ENCODE measurements around the gene GGT6.

Gene GGT6

GRCh38 chr17:4594406-4594805, 34.0 kb upstream of the GGT6 start (continued):
- TF ChIP-seq, protein P1, sequence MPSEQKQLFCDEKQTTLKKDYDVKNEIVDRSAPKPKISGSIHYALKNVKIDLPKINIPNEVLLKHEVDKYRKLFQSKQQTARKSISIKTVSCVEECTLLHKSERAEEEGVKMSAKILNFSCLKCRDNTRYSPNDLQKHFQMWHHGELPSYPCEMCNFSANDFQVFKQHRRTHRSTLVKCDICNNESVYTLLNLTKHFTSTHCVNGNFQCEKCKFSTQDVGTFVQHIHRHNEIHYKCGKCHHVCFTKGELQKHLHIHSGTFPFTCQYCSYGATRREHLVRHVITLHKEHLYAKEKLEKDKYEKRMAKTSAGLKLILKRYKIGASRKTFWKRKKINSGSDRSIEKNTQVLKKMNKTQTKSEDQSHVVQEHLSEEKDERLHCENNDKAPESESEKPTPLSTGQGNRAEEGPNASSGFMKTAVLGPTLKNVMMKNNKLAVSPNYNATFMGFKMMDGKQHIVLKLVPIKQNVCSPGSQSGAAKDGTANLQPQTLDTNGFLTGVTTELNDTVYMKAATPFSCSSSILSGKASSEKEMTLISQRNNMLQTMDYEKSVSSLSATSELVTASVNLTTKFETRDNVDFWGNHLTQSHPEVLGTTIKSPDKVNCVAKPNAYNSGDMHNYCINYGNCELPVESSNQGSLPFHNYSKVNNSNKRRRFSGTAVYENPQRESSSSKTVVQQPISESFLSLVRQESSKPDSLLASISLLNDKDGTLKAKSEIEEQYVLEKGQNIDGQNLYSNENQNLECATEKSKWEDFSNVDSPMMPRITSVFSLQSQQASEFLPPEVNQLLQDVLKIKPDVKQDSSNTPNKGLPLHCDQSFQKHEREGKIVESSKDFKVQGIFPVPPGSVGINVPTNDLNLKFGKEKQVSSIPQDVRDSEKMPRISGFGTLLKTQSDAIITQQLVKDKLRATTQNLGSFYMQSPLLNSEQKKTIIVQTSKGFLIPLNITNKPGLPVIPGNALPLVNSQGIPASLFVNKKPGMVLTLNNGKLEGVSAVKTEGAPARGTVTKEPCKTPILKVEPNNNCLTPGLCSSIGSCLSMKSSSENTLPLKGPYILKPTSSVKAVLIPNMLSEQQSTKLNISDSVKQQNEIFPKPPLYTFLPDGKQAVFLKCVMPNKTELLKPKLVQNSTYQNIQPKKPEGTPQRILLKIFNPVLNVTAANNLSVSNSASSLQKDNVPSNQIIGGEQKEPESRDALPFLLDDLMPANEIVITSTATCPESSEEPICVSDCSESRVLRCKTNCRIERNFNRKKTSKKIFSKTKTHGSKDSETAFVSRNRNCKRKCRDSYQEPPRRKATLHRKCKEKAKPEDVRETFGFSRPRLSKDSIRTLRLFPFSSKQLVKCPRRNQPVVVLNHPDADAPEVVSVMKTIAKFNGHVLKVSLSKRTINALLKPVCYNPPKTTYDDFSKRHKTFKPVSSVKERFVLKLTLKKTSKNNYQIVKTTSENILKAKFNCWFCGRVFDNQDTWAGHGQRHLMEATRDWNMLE (tag by site-specific recombination; conservative IDR thresholded peaks at IDR 0.05; ENCODE audit: low read depth): no peak
- TF ChIP-seq, protein P2, sequence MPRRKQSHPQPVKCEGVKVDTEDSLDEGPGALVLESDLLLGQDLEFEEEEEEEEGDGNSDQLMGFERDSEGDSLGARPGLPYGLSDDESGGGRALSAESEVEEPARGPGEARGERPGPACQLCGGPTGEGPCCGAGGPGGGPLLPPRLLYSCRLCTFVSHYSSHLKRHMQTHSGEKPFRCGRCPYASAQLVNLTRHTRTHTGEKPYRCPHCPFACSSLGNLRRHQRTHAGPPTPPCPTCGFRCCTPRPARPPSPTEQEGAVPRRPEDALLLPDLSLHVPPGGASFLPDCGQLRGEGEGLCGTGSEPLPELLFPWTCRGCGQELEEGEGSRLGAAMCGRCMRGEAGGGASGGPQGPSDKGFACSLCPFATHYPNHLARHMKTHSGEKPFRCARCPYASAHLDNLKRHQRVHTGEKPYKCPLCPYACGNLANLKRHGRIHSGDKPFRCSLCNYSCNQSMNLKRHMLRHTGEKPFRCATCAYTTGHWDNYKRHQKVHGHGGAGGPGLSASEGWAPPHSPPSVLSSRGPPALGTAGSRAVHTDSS (tag by site-specific recombination; IDR thresholded peaks at IDR 0.05): no peak
- TF ChIP-seq ZFP69B (tag by site-specific recombination; IDR thresholded peaks at IDR 0.05): no peak

DNA sequence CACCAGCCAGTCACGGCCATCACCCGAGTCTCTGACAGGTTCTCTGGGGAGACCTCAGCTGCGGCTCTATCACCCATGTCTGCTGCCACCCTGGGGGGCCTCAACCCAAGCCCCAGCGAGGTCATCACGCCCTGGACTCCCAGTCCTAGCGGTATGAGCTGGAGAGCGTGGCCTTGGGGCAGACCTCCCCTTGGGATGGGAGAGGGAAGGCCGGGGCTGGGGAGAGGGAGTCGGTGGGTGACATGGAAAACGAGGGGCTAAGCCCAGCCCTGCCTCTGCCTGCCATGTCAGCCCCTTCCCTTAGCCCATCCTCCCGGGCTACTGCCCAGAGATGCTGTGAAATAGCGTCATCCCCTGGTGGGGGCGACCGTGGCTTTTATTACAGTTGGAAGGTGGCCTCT, 32.6 kb upstream of the GGT6 start:
- ChIA-PET POLR2A (no interaction called here), CTCF (interaction anchor here (7.8 kb wide), 1 partner anchor 26 kb away, joined by 58 read pairs; no protein-coding TSS in a partner anchor)
- H3K9me3 ChIP-seq (ENCODE audit: control insufficient read depth, insufficient read depth, low read depth, low read length): no peaks in the 10 kb centered on the region
- H3K36me3 ChIP-seq (ENCODE audit: control insufficient read depth in 2 of 2, insufficient read depth in 1 of 2, low read length in 2 of 2): no peaks in the 10 kb centered on the region
- no peak overlapping the region for H3K4me3 ChIP-seq (ENCODE audit: low read depth, low read length)
- TF ChIP-seq ZIC2 (tag by site-specific recombination; IDR thresholded peaks at IDR 0.05): peak; percentile 47
- no peak for TF ChIP-seq SALL2 (tag by site-specific recombination; IDR thresholded peaks at IDR 0.05; ENCODE audit: borderline replicate concordance)
- TF ChIP-seq, protein P3, sequence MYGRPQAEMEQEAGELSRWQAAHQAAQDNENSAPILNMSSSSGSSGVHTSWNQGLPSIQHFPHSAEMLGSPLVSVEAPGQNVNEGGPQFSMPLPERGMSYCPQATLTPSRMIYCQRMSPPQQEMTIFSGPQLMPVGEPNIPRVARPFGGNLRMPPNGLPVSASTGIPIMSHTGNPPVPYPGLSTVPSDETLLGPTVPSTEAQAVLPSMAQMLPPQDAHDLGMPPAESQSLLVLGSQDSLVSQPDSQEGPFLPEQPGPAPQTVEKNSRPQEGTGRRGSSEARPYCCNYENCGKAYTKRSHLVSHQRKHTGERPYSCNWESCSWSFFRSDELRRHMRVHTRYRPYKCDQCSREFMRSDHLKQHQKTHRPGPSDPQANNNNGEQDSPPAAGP (tag by site-specific recombination; IDR thresholded peaks at IDR 0.05): no peak
- TF ChIP-seq GLIS1 (tag by site-specific recombination; IDR thresholded peaks at IDR 0.05): peak; percentile 85
- no peak for TF ChIP-seq SP7 (tag by site-specific recombination; IDR thresholded peaks at IDR 0.05)
- 0 out of 2 replicates have a peak, but pooled peaks have one; percentile 26 for TF ChIP-seq GLIS2 (tag by site-specific recombination; IDR thresholded peaks at IDR 0.05)
- TF ChIP-seq ZBTB6 (tag by site-specific recombination; IDR thresholded peaks at IDR 0.05): peak; percentile 45; the same call in 1 of the 2 replicates
- TF ChIP-seq ZNF560 (tag by site-specific recombination; IDR thresholded peaks at IDR 0.05; ENCODE audit: borderline replicate concordance): no peak
- peak; percentile 31; the same call in 1 of the 2 replicates for TF ChIP-seq ZBTB8A (tag by site-specific recombination; IDR thresholded peaks at IDR 0.05)
- no peaks in the 10 kb centered on the region for H3K4me1 ChIP-seq (ENCODE audit: control insufficient read depth, insufficient read depth, low read length)
- no peak overlapping the region for H3K27ac ChIP-seq (ENCODE audit: extremely low read depth, low read depth, low read length)

GRCh38 chr17:4592240-4593005, 32.0 kb upstream of the GGT6 start:
- Histone ChIP-seq H3K4me3 (ENCODE audit: low read depth, low read length) (no peak overlapping the region), H3K9me3 (ENCODE audit: control insufficient read depth, insufficient read depth, low read depth, low read length) (no peaks in the 10 kb centered on the region), H3K36me3 (ENCODE audit: control insufficient read depth in 2 of 2, insufficient read depth in 1 of 2, low read length in 2 of 2) (no peaks in the 10 kb centered on the region), H3K27ac (ENCODE audit: extremely low read depth, low read depth, low read length) (no peak overlapping the region), H3K4me1 (ENCODE audit: control insufficient read depth, insufficient read depth, low read length) (no peaks in the 10 kb centered on the region)
- CTCF ChIA-PET: interaction anchor here (0.9 to 7.8 kb wide), 2 partner anchors 8 to 25 kb away, joined by 3 to 58 read pairs; no protein-coding TSS in a partner anchor
- POLR2A ChIA-PET: no interaction called here
- TF ChIP-seq ZSCAN30 (tag by site-specific recombination; IDR thresholded peaks at IDR 0.05): no peak

Data from HEK293 (cell line).